A549 treated with Hydrocortisone at 1 μM for 4 hours (cell line): ENCODE data around the gene REEP5. TPM values are rescaled to one million over a fixed set of nuclear protein-coding genes. Genes with fewer than 3 reads are reported as not detected.

Experiments used
- total RNA-seq: library from RNA; stranded (reverse); fragments of 200-300 nt; extraction: Qiagen RNA extraction; gene quantifications from 5 replicates; pipeline ENCODE4 v1.2.3, GENCODE V29; 2022

REEP5 gene
- total RNA-seq, result 126 to 168 TPM (median 153 TPM) in 5 replicates

DNA sequence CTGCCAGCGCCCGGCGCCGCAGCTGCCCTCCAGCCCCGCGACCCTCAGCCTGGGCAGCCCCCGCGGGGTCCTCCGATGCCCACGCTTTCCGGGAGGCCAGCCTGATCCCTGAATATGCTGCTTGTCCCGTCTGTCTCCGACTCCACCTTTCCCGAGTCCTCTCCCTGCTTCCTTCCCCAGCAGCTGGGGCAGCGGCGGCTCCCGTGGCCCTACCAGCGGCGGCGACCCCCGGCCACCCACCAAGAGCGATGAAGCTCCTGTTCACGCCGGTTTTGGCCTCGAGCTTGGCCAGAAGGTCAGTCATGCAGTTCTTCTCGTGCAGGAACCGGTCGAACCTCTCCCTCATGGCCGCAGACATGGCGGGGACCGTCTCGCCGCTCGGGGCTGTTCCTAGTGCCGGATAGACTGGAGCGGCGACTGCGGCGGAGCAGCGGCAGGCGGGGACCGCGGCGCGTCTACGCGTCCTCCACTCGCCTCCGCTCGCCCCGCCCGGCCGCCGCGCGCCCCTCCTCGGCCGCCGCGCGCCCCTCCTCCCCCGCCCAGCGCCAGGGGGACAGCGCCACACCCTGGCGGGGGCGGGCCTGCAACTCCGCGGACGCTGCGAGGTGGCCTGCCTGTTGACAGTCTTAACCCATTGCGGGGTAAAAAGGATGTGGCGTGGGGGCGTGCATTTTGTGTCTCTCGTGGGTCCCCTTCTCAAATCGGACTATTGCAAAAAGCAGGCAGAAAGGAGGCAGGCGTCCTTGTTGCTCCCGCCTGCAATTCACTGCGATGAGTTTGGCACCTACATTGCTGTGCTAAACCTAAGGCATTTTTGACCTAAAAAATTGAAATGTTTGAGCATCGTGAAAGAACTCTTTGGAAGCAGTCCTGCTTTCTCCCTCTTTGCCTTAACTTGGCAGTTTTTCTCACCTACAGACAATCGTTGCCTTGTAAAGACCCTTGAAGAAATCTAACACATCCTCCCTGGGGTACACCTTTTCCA lies at the start of gene REEP5:
Gene REEP5, minus strand, starts transcription at position 395 of the 985 bp plus-strand sequence. Its CDS starts 37 bp downstream, at position 358.

DNA sequence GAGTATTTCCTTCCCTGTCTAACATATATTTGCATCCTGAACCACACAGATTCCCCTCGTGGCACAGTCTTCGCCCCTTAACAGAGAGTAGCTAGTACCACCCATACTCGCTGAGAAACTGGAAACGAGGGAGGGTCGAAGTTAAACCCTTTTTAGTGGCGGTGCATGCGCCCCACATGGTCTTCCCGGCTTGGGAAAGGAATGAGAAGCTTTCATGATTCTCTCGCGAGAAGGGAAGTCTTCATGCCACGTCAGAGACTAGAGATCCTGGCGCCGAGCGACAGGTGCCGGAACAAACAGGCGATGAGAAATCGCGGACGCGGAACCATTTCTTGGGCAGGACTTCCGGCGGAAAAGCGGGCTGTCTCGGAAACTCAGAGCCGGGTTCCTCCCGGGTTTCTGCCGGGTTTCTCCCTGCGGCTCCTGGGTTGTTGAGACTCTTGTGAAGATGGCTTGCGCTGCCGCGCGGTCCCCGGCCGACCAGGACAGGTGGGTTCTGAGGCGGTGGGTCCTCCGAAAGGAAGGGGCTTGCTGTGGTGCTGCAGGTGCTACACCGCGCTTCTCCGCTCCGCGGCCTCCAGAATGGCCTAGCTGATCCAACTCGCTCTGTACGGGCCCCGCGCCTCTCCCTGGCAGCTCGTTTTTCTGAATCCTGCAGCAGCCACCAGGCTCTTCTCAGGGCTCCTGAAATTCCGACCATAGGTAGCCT lies 60.9 kb downstream of the REEP5 start, which contains the start of gene SRP19:
Gene SRP19, plus strand, starts transcription at position 359 of the 709 bp plus-strand sequence. Its CDS starts 90 bp downstream, at position 449.

Other genes with a start within 250 kb of the REEP5 start
- gene APC, start 184.3 kb downstream of the REEP5 start, total RNA-seq, result 6.1 to 13.2 TPM (median 9.1 TPM) in 5 replicates
- 75.1 to 81.4 TPM (median 79.0 TPM) in 5 replicates for gene SRP19, start 60.9 kb downstream of the REEP5 start, total RNA-seq
- 8.3 to 13.2 TPM (median 11.3 TPM) in 5 replicates for gene DCP2, start 54.6 kb upstream of the REEP5 start, total RNA-seq